ENCODE data around the gene KDM4F. TPM values are rescaled to one million over a fixed set of nuclear protein-coding genes. Genes with fewer than 3 reads are reported as not detected.

The KDM4F gene
- total and polyA plus RNA-seq, 12 donors, result not detected

- intact Hi-C loops (cut with DNase I), result no loop called here
- H3K4me1 ChIP-seq (replicated peaks in 1 of 2), result no peaks in the 10 kb centered on the region
- H3K36me3 ChIP-seq (replicated peaks in 1 of 2), result no peaks in the 10 kb centered on the region
- TF ChIP-seq POLR2A (IDR thresholded peaks at IDR 0.05) (no peak), CTCF (IDR thresholded peaks at IDR 0.05) (no peak)
- DNase-seq, result no peak
- peaks cover under 1% of the 10 kb centered on the region for H3K27me3 ChIP-seq
- H3K27ac ChIP-seq, result no peak overlapping the region
- H3K9me3 ChIP-seq (replicated peaks in 1 of 3), result no peaks in the 10 kb centered on the region
- no peak overlapping the region for H3K4me3 ChIP-seq
- WGBS, 4 donors, result 64 to 90% (median 73%) methylated on average over 3 of the region's 3 CpGs; no CpG with 5 or more reads in 1 of the 4 donors
Measured at GRCh38 chr11:95042906-95043305, 6.3 kb upstream of the KDM4F start.

- no peaks in the 10 kb centered on the region for H3K4me1 ChIP-seq (replicated peaks in 1 of 2)
- no peak for DNase-seq
- H3K36me3 ChIP-seq (replicated peaks in 1 of 2), result no peaks in the 10 kb centered on the region
- TF ChIP-seq POLR2A (IDR thresholded peaks at IDR 0.05) (no peak), CTCF (IDR thresholded peaks at IDR 0.05) (no peak)
- no peaks in the 10 kb centered on the region for H3K9me3 ChIP-seq (replicated peaks in 1 of 3)
- no peak overlapping the region for H3K4me3 ChIP-seq
- no peaks in the 10 kb centered on the region for H3K27me3 ChIP-seq
- WGBS, 4 donors, result 63 to 75% (median 73%) methylated on average over 4 of the region's 4 CpGs
- H3K27ac ChIP-seq, result no peak overlapping the region
- intact Hi-C loops (cut with DNase I), result no loop called here
Measured at GRCh38 chr11:95044010-95044409, 5.2 kb upstream of the KDM4F start.

GRCh38 chr11:95045812-95046211, 3.4 kb upstream of the KDM4F start:
- intact Hi-C loops (cut with DNase I), result no loop called here

GRCh38 chr11:95050595-95051202, 1.5 kb downstream of the KDM4F start:
- no peak overlapping the region for H3K27ac ChIP-seq
- 85 to 88% (median 87%) methylated on average over 16 to 22 of the region's 22 CpGs for WGBS, 4 donors
- H3K9me3 ChIP-seq (replicated peaks in 1 of 3), result no peaks in the 10 kb centered on the region
- no peaks in the 10 kb centered on the region for H3K36me3 ChIP-seq (replicated peaks in 1 of 2)
- H3K27me3 ChIP-seq, result no peaks in the 10 kb centered on the region
- no peak for TF ChIP-seq CTCF (IDR thresholded peaks at IDR 0.05)
- no peaks in the 10 kb centered on the region for H3K4me1 ChIP-seq (replicated peaks in 1 of 2)
- intact Hi-C loops (cut with DNase I), result no loop called here
- H3K4me3 ChIP-seq, result no peak overlapping the region
- DNase-seq, result no peak

More at GRCh38 chr11:95045812-95046211, 3.4 kb upstream of the KDM4F start:
- Histone ChIP-seq H3K9me3 (replicated peaks in 1 of 3) (no peaks in the 10 kb centered on the region), H3K4me1 (replicated peaks in 1 of 2) (no peaks in the 10 kb centered on the region), H3K27me3 (no peaks in the 10 kb centered on the region), H3K4me3 (no peak overlapping the region), H3K27ac (no peak overlapping the region), H3K36me3 (replicated peaks in 1 of 2) (no peaks in the 10 kb centered on the region)
- no peak for DNase-seq
- TF ChIP-seq POLR2A (IDR thresholded peaks at IDR 0.05) (no peak), CTCF (IDR thresholded peaks at IDR 0.05) (no peak)

Data from adrenal gland (tissue), 12 donors.